GM12872 (cell line): ENCODE measurements around the gene PTPN13.

Experiments
- TF ChIP-seq, protein P1 (sequence below): IDR thresholded peaks from 3 replicates; pipeline ENCODE4 v1.5.1; 2011; ENCODE audit warnings: low read depth, mild to moderate bottlenecking, low read length, moderate library complexity; ENCODE audit not compliant: insufficient read depth

The PTPN13 gene

DNA sequence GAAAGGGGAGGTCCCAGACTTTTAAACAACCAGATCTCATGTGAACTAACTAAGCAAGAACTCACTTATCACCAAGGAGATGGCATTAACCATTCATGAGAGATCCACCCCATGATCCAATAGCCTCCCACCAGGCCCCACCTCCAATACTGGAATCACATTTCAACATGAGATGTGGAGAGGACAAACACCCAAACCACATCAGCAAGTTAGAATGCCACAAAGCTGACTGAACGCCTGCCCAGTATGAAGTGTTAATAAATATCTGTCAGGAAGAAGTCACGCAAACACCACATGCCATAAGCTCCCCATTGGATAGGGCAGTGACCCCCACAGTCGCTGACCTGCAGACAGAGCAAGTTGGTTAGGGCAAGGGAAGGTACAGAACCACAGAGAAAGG lies 240.8 kb downstream of the PTPN13 start:
- TF ChIP-seq, protein P1, sequence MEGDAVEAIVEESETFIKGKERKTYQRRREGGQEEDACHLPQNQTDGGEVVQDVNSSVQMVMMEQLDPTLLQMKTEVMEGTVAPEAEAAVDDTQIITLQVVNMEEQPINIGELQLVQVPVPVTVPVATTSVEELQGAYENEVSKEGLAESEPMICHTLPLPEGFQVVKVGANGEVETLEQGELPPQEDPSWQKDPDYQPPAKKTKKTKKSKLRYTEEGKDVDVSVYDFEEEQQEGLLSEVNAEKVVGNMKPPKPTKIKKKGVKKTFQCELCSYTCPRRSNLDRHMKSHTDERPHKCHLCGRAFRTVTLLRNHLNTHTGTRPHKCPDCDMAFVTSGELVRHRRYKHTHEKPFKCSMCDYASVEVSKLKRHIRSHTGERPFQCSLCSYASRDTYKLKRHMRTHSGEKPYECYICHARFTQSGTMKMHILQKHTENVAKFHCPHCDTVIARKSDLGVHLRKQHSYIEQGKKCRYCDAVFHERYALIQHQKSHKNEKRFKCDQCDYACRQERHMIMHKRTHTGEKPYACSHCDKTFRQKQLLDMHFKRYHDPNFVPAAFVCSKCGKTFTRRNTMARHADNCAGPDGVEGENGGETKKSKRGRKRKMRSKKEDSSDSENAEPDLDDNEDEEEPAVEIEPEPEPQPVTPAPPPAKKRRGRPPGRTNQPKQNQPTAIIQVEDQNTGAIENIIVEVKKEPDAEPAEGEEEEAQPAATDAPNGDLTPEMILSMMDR, result no peak

DNA sequence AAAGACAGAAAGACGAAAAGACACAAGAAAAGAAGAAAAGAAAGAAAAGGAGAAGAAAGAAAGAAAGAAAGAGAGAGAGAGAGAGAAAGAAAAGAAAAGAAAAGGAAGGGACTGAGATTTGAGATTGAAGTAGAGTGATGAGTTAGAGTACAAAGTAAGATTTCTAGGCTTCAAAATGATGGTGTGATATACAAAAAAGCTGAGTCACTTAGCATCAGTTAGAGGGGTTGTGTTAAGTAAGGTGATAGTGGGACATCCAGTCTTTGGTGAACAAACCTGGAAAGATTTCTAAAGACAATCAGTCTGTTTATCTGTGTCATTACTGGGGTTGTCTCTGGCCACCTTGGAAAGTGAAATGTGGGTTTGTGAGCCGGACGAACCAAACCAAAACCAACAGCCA lies 241.6 kb downstream of the PTPN13 start:
- TF ChIP-seq, protein P1, result no peak

DNA sequence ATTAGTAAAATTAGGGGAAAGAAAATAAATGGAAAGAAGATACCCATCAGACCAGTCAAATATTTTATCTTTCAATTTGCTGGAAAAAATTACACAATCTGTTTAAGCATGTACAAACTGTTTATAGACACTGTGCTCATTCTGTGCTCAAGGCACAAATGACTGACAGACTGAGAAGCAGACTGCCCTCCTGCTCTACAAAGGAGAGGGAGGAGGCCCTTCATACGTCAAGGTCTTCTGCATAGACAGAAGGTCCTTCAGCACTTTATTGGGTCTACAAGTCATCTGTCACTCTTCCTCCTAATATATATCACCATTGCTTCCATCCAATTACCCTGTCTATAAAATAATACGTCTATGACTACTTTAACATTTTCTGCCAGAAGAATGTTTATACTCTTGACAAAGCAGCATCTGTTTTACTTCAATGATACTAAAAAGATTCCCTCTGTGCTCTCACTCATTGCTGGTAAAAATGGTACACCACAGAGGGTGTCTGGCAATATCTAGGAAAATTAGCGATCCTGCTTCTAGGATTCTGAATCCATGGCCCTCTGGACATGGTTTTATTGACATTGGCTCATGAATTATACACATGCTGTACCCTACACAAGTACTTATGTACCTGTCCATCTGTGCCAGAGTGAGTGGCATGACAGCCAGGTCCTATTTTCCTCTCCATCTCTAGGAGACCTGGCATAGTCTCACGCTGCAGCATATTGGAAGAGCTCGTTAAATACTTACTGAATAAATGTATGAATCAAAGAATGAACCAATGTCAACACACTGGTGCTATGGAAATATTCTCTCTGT lies 243.8 kb downstream of the PTPN13 start:
- TF ChIP-seq, protein P1, result no peak

DNA sequence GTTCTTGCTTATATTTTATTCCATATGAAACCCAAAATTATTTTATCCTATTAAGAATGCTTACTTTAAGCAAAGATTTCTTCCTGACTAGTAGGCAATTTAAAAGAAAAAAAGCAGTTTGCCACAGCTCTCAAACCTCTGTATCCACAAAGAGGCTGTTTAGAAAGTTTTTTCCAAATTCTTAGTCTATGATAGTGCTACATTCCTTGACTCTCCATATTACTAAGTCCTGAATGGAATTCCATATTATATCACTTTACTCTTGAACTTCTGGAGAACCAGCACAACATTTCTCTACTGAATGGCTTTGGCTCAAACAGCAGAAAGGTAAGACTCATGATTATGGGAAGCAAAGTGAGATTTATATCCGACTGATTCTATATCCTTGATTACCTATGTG lies 246.7 kb downstream of the PTPN13 start:
- TF ChIP-seq, protein P1, result no peak

DNA sequence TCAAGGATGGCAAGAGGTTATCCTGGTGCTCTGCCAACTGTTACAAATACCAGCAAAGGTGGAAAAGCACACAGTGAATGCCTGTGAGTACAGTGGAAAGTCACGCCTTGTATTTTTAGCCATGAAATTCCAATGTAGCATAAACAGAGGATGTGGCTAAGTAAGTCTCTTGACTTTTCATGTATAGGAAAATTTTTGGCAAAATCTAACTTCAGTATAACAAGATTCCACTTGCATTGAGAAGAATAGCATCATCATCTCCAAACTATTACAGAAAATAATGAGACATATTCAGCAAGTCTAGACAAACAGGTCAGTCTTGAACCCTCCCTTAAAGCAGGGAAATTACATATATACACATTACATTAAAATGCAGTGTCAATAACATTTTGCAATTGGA lies 247.2 kb downstream of the PTPN13 start:
- TF ChIP-seq, protein P1, result no peak

DNA sequence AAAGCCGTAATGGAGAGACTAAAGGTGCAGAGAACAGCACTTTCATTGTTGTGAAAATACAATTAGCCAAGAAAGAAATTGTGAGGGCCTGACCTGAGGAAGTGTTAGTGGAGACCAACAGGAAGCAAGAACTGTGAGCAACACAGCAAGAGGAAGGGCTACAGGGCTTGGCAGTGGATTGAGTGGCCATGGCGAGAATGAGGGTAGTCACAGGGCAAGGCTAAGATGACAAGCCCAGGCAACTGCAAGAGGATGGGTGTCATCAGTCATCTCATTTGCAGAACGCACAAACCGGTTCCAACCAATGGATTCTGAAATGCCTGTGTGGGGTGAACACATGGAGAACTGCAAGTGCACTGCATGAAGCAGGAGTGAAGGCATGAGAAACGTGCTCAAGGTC lies 251.5 kb downstream of the PTPN13 start:
- TF ChIP-seq, protein P1, result no peak

DNA sequence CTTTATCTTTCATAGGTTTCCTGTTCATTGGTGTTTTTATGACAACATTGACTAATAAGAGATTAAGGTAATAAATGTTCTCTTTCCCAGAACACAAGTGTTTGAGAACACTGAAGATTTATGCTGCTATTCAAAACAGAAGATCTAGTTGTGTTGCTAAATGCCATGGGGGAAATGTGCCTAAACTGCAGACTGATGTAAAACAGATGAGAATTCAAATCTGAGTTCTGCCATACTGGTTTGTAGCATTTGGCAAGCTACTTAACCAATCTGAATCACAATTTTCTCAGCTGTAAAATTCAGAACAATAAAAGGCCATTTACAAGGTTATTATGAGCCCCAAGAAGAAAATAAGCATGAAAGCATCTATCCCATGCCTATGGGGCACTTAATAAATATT lies 252.8 kb downstream of the PTPN13 start:
- TF ChIP-seq, protein P1, result no peak

DNA sequence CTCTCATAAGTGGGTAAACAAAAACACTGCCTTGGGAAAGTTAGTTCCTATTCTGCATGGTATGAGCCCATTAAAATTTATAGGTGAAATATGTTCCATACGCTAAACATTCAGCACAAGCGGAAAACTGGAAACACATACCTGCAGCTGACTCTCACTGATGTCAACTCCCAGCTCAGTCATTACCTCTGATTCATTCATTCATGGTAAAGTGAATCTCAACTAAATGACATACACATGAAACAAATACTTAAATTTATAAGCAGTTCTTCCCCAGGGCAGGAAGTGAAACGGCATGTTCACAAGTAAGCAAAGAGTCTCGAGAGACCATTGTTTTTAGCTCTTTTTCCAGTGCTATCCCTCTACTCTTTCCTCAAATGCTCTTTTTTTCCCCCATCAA lies 253.5 kb downstream of the PTPN13 start:
- TF ChIP-seq, protein P1, result no peak
